Esophagus muscularis mucosa (tissue), 3 donors: ENCODE data around the gene ARHGAP8.

ENCODE experiments used
- POLR2A ChIP-seq: fragments of 450-650 bp; IDR thresholded peaks from one replicate; pipeline ENCODE4 v1.6.1; 2017; ENCODE audit warnings: antibody characterized with exemption, moderate library complexity, mild to moderate bottlenecking, low read depth
- POLR2AphosphoS5 ChIP-seq, 2 donors: sonication (generic); formaldehyde crosslinking; IDR thresholded peaks; one replicate each; pipeline ENCODE4 v1.6.1; 2017; ENCODE audit warnings: antibody characterized with exemption in 2 of 2
- TF ChIP-seq, protein P1 (sequence below), 3 experiments: fragments of 200-600 bp in 2 of 3; fragments of 450-650 bp in 1 of 3; sonication (generic) in 2 of 3; IDR thresholded peaks; one replicate each; pipeline ENCODE4 v1.5.1; 2017 to 2019; ENCODE audit warnings: antibody characterized with exemption in 3 of 3, mild to moderate bottlenecking in 2 of 3, moderate library complexity in 1 of 3

GRCh38 chr22:44840611-44841322 is 88.4 kb downstream of the ARHGAP8 start:
- TF ChIP-seq, protein P1, sequence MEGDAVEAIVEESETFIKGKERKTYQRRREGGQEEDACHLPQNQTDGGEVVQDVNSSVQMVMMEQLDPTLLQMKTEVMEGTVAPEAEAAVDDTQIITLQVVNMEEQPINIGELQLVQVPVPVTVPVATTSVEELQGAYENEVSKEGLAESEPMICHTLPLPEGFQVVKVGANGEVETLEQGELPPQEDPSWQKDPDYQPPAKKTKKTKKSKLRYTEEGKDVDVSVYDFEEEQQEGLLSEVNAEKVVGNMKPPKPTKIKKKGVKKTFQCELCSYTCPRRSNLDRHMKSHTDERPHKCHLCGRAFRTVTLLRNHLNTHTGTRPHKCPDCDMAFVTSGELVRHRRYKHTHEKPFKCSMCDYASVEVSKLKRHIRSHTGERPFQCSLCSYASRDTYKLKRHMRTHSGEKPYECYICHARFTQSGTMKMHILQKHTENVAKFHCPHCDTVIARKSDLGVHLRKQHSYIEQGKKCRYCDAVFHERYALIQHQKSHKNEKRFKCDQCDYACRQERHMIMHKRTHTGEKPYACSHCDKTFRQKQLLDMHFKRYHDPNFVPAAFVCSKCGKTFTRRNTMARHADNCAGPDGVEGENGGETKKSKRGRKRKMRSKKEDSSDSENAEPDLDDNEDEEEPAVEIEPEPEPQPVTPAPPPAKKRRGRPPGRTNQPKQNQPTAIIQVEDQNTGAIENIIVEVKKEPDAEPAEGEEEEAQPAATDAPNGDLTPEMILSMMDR (IDR thresholded peaks at IDR 0.05) = no peak
- TF ChIP-seq POLR2AphosphoS5 (IDR thresholded peaks at IDR 0.05) (no peak), POLR2A (no peak)
